Islet precursor cell (in vitro differentiated cells): Measurements from ENCODE around the gene GCK.

Experiments
- DNase-seq: peaks from one replicate; pipeline ENCODE4 v3.0.0-alpha.2; 2018

The GCK gene

GRCh38 chr7:44153948-44154335 is 35.3 kb downstream of the GCK start:
- DNase-seq: peak; percentile 30

GRCh38 chr7:44152971-44153947 is 36.0 kb downstream of the GCK start:
- DNase-seq: peak; percentile 47

- DNase-seq: peak; percentile 38
Measured at GRCh38 chr7:44151956-44152355, 37.3 kb downstream of the GCK start.

- no peak for DNase-seq
Measured at GRCh38 chr7:44150966-44151941, 38.0 kb downstream of the GCK start.

GRCh38 chr7:44150466-44150832 is 38.8 kb downstream of the GCK start:
- DNase-seq: peak; percentile 40

GRCh38 chr7:44149571-44150465 is 39.4 kb downstream of the GCK start:
- DNase-seq: no peak

- DNase-seq: no peak
Measured at GRCh38 chr7:44148961-44149536, 40.2 kb downstream of the GCK start.

- DNase-seq: no peak
Measured at GRCh38 chr7:44148166-44148565, 41.1 kb downstream of the GCK start.

GRCh38 chr7:44147026-44147991 is 41.9 kb downstream of the GCK start:
- DNase-seq: peak; percentile 48

GRCh38 chr7:44145969-44146911 is 43.0 kb downstream of the GCK start:
- DNase-seq: peak; percentile 86

GRCh38 chr7:44145479-44145968 is 43.7 kb downstream of the GCK start:
- peak; percentile 51 for DNase-seq

GRCh38 chr7:44144968-44145478 is 44.2 kb downstream of the GCK start:
- peak; percentile 38 for DNase-seq

GRCh38 chr7:44144426-44144967 is 44.7 kb downstream of the GCK start:
- peak; percentile 47 for DNase-seq

- peak; percentile 17 for DNase-seq
Measured at GRCh38 chr7:44143646-44144250, 45.5 kb downstream of the GCK start.

- DNase-seq: peak; percentile 32
Measured at GRCh38 chr7:44142028-44142427, 47.2 kb downstream of the GCK start.

GRCh38 chr7:44141221-44141850 is 47.9 kb downstream of the GCK start, which contains the start of gene MYL7:
Gene MYL7, minus strand, starts transcription at chr7:44141332. Its CDS starts 27 bp downstream, at chr7:44141305.
- DNase-seq: peak; percentile 80

- DNase-seq: no peak
Measured at GRCh38 chr7:44140341-44140740, 48.9 kb downstream of the GCK start.
